OCI-LY7 (cell line): ENCODE data around the gene AGPAT2. TPM values are rescaled to one million over a fixed set of nuclear protein-coding genes. Genes with fewer than 3 reads are reported as not detected.

Experiments
- BruUV-seq: library from RNA; stranded (reverse); fragments of 400-500 nt; replicated peaks from 2 replicates; lab custom pipeline; 2021; lab: Mats Ljungman, UMichigan
- CTCF ChIA-PET: fragments of 300-600 bp; sonication (Branson Sonifier 250); formaldehyde crosslinking; loops from one replicate; lab custom pipeline; 2022; ENCODE audit warnings: antibody characterized with exemption; ENCODE audit not compliant: unreplicated experiment; lab: Charles Lee
- POLR2A ChIA-PET: fragments of 300-600 bp; sonication (Branson Sonifier 250); formaldehyde crosslinking; loops from one replicate; lab custom pipeline; 2022; ENCODE audit warnings: antibody characterized with exemption; lab: Charles Lee
- DNase-seq: peaks from one replicate; pipeline ENCODE4 v3.0.0-alpha.2; 2015; ENCODE audit warnings: low spot score
- H2AFZ ChIP-seq: fragments of 200-600 bp; sonication (generic), shearing (Covaris generic); 2 replicates; pipeline ENCODE4 v1.6.1; 2014; ENCODE audit warnings: mild to moderate bottlenecking, antibody characterized with exemption, low read length, moderate library complexity
- H3K27ac ChIP-seq: fragments of 200-600 bp; sonication (generic); 2 replicates; pipeline ENCODE4 v1.5.1; 2014; ENCODE audit warnings: mixed run types, low read depth, mild to moderate bottlenecking, moderate library complexity, low read length, inconsistent platforms; ENCODE audit not compliant: poor library complexity, severe bottlenecking
- H3K36me3 ChIP-seq: fragments of 200-600 bp; sonication (generic); 2 replicates; pipeline ENCODE4 v1.6.1; 2014; ENCODE audit warnings: mild to moderate bottlenecking, antibody characterized with exemption, low read length, moderate library complexity, mixed read lengths; ENCODE audit not compliant: insufficient read depth
- H3K4me1 ChIP-seq: fragments of 200-600 bp; sonication (generic); 2 replicates; pipeline ENCODE4 v1.5.1; 2014; ENCODE audit warnings: mild to moderate bottlenecking, low read length; ENCODE audit not compliant: insufficient read depth, poor library complexity, severe bottlenecking
- H3K4me2 ChIP-seq: fragments of 200-600 bp; sonication (generic); 2 replicates; pipeline ENCODE4 v1.6.1; 2014; ENCODE audit warnings: mild to moderate bottlenecking, low read length
- H3K4me3 ChIP-seq: fragments of 200-600 bp; sonication (generic); 2 replicates; pipeline ENCODE4 v1.5.1; 2014; ENCODE audit warnings: mild to moderate bottlenecking, low read depth, low read length; ENCODE audit not compliant: poor library complexity, severe bottlenecking
- H3K79me2 ChIP-seq: fragments of 200-600 bp; sonication (generic); 2 replicates; pipeline ENCODE4 v1.6.1; 2016; ENCODE audit warnings: low read depth, mild to moderate bottlenecking, low read length, moderate library complexity, mixed read lengths; ENCODE audit not compliant: insufficient read depth
- H3K9me2 ChIP-seq: fragments of 200-600 bp; sonication (generic); 2 replicates; pipeline ENCODE4 v1.6.1; 2016; ENCODE audit warnings: mild to moderate bottlenecking, low read length, mixed read lengths; ENCODE audit not compliant: insufficient read depth
- H3K9me3 ChIP-seq: fragments of 200-600 bp; sonication (generic); 2 replicates; pipeline ENCODE4 v1.6.1; 2014; ENCODE audit warnings: mild to moderate bottlenecking, mixed run types, low read length, mixed read lengths
- H4K20me1 ChIP-seq: fragments of 200-600 bp; sonication (generic); 2 replicates; pipeline ENCODE4 v1.6.1; 2014; ENCODE audit warnings: mild to moderate bottlenecking, antibody characterized with exemption, low read length, moderate library complexity, mixed read lengths; ENCODE audit not compliant: insufficient read depth
- CTCF ChIP-seq: fragments of 200-600 bp; sonication (generic); conservative IDR thresholded peaks from 2 replicates; pipeline ENCODE4 v1.5.1; 2014; ENCODE audit warnings: mild to moderate bottlenecking, antibody characterized with exemption, low read length, moderate library complexity, mixed read lengths
- EZH2phosphoT487 ChIP-seq: fragments of 200-600 bp; sonication (generic); IDR thresholded peaks from 2 replicates; pipeline ENCODE4 v1.6.1; 2018; ENCODE audit warnings: low read depth, borderline replicate concordance, mild to moderate bottlenecking, mixed run types, antibody characterized with exemption, low read length, moderate library complexity, mixed read lengths
- intact Hi-C: fragments of 100-400 bp; cut with micrococcal nuclease; formaldehyde crosslinking; loops from one replicate; pipeline ENCODE4 v1.10.0; 2022; ENCODE audit not compliant: unreplicated experiment
- total RNA-seq, 2 experiments: library from RNA; depleted of rRNA in 1 of 2; stranded (reverse); fragments of >200 nt in 1 of 2; shearing (Covaris generic) in 1 of 2; gene quantifications; 2 replicates each; pipeline ENCODE4 v1.2.3, GENCODE V29; 2014 to 2022

Gene AGPAT2
- total RNA-seq, 2 experiments from 2014 or later, result 18.3 to 20.8 TPM

DNA sequence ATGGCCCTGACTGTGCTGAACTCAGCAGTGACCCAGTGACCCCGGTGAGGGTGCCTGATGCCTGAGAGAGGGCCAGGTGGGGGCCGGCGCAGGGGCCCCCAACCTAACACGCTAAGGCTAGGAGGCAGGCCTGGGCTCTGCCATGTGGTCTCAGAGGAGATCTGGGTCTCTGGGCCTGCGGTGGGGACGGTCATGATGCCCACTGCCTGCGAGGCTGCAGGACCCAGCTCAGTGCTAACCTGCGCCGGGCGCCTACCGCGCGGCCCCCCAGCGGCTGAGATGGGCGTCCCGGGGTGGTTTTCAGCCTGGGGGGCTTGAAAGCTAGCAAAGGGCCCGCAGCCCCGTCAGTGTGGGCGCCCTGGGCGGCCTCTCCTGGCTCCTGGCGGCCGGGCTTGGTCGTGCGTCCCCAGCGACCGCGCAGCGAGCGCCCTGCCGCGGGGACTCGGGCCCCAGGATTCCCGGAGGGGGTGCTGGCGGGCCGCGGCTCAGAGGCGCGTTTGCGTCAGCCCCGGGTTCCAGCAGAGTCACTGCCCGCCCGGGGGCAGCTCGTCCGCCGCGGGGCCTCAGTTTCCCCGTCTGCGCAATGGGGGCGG lies 22.1 kb downstream of the AGPAT2 start:
- no peak overlapping the region for H3K4me3 ChIP-seq
- no TSS peak for BruUV-seq

GRCh38 chr9:136664000-136664915 lies 23.0 kb downstream of the AGPAT2 start:
- H2AFZ ChIP-seq, result no peak overlapping the region
- H4K20me1 ChIP-seq, result no peaks in the 10 kb centered on the region
- H3K79me2 ChIP-seq, result no peaks in the 10 kb centered on the region
- no peak overlapping the region for H3K4me2 ChIP-seq
- TF ChIP-seq CTCF (no peak), EZH2phosphoT487 (no peak)
- no peak for DNase-seq
- CTCF ChIA-PET, result no interaction called here
- POLR2A ChIA-PET, result interaction anchor here (0.6 kb wide), 1 partner anchor 13 kb away, joined by 5 read pairs; no protein-coding TSS in a partner anchor
- no peak overlapping the region for H3K4me3 ChIP-seq
- no peaks in the 10 kb centered on the region for H3K36me3 ChIP-seq
- no peaks in the 10 kb centered on the region for H3K9me3 ChIP-seq
- H3K4me1 ChIP-seq, result peaks cover 4% of the 10 kb centered on the region
- no peak overlapping the region for H3K27ac ChIP-seq
- intact Hi-C loops, result no loop called here
- H3K9me2 ChIP-seq, result no peaks in the 10 kb centered on the region
- no TSS peak for BruUV-seq

More for the DNA sequence above, 22.1 kb downstream of the AGPAT2 start:
- TF ChIP-seq CTCF (no peak), EZH2phosphoT487 (no peak)
- Histone ChIP-seq H4K20me1 (no peaks in the 10 kb centered on the region), H3K27ac (no peak overlapping the region), H3K9me3 (no peaks in the 10 kb centered on the region), H3K79me2 (no peaks in the 10 kb centered on the region), H3K4me1 (peaks cover 4% of the 10 kb centered on the region), H3K4me2 (no peak overlapping the region), H3K9me2 (no peaks in the 10 kb centered on the region), H3K36me3 (no peaks in the 10 kb centered on the region), H2AFZ (no peak overlapping the region)
- DNase-seq, result no peak
- ChIA-PET CTCF (no interaction called here), POLR2A (no interaction called here)
- intact Hi-C loops, result no loop called here
